OCI-LY3 (cell line): ENCODE data around the gene SASH1.

ENCODE experiments used
- H2AFZ ChIP-seq: fragments of 200-600, 300-600 bp; shearing (Covaris generic); 2 replicates; pipeline ENCODE4 v1.6.0; 2014; ENCODE audit warnings: antibody characterized with exemption, low read depth, low read length
- H3K27ac ChIP-seq: fragments of 200-600, 300-600 bp; sonication (generic); 2 replicates; pipeline ENCODE4 v1.5.1; 2014; ENCODE audit warnings: mild to moderate bottlenecking, low read length, moderate library complexity, mixed read lengths
- H3K27me3 ChIP-seq: fragments of 200-600, 300-600 bp; sonication (generic); 2 replicates; pipeline ENCODE4 v1.6.1; 2014; ENCODE audit warnings: low read depth, low read length, mixed read lengths
- H3K36me3 ChIP-seq: fragments of 200-600, 300-600 bp; sonication (generic); replicated peaks from 2 replicates; pipeline ENCODE3; 2014; ENCODE audit warnings: low read depth, low read length, mixed read lengths
- H3K4me1 ChIP-seq: fragments of 300-600, 200-600 bp; sonication (generic); 2 replicates; pipeline ENCODE4 v1.6.1; 2014; ENCODE audit warnings: low read length, mixed read lengths
- H3K4me2 ChIP-seq: fragments of 200-600, 300-600 bp; sonication (generic); 2 replicates; pipeline ENCODE4 v1.6.1; 2014; ENCODE audit warnings: low read length, mixed read lengths
- H3K4me3 ChIP-seq: fragments of 300-600, 200-600 bp; sonication (generic); 2 replicates; pipeline ENCODE4 v1.5.1; 2014; ENCODE audit warnings: antibody characterized with exemption, mild to moderate bottlenecking, low read length, moderate library complexity
- H3K79me2 ChIP-seq: fragments of 300-600, 200-600 bp; shearing (Covaris generic); 2 replicates; pipeline ENCODE4 v1.6.1; 2014; ENCODE audit warnings: mild to moderate bottlenecking, low read length, mixed read lengths
- H3K9ac ChIP-seq: fragments of 300-600, 200-600 bp; shearing (Covaris generic); 2 replicates; pipeline ENCODE4 v1.6.0; 2014; ENCODE audit warnings: mild to moderate bottlenecking, low read length, moderate library complexity
- H3K9me3 ChIP-seq: fragments of 200-600, 300-600 bp; shearing (Covaris generic); 2 replicates; pipeline ENCODE4 v1.6.1; 2014; ENCODE audit warnings: low read length, mixed read lengths; ENCODE audit not compliant: insufficient read depth
- H4K20me1 ChIP-seq: fragments of 200-600, 300-600 bp; sonication (generic); 2 replicates; pipeline ENCODE4 v1.6.1; 2016; ENCODE audit warnings: low read length, mixed read lengths; ENCODE audit not compliant: insufficient read depth
- CTCF ChIP-seq: fragments of 200-600, 300-600 bp; sonication (generic); IDR thresholded peaks from 2 replicates; pipeline ENCODE4 v1.5.1; 2014; ENCODE audit warnings: antibody characterized with exemption, low read length, low read depth
- EZH2phosphoT487 ChIP-seq: fragments of 200-600 bp; shearing (Covaris generic); IDR thresholded peaks from 2 replicates; pipeline ENCODE4 v1.6.1; 2018; ENCODE audit warnings: antibody characterized with exemption, mixed run types, low read depth

Gene SASH1

DNA sequence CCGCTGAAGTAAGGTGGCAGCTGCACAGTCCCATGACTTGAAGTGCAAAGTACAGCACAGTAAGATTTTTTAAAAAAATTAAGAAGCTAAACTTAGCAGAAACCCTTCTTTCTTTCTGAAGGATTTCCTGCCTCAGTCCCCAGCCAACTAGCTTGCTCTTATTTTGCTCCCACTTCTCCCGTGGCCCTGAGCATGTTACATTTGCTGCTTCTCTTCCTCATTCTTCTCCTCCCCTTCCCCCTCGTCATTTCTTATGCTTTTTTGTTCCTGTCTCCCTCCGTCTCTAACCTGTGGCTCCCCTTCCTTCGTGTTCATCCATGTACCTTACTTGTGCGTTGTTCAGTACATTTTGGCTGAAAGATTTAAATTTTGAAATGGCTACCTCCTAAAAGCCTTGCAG lies 123.0 kb downstream of the SASH1 start:
- Histone ChIP-seq H3K36me3 (no peaks in the 10 kb centered on the region), H3K27ac (no peak overlapping the region), H3K4me3 (no peak overlapping the region), H4K20me1 (no peaks in the 10 kb centered on the region), H3K9me3 (no peaks in the 10 kb centered on the region), H3K4me1 (no peaks in the 10 kb centered on the region), H2AFZ (no peak overlapping the region), H3K4me2 (peak overlapping the region; percentile 22; the same call in 1 of the 2 replicates), H3K27me3 (peaks cover 23% of the 10 kb centered on the region), H3K9ac (no peak overlapping the region), H3K79me2 (no peaks in the 10 kb centered on the region)
- TF ChIP-seq CTCF = no peak
- TF ChIP-seq EZH2phosphoT487 = no peak

- Histone ChIP-seq H3K9me3 (no peaks in the 10 kb centered on the region), H3K36me3 (no peaks in the 10 kb centered on the region), H2AFZ (no peak overlapping the region), H3K4me2 (0 out of 2 replicates have a peak overlapping the region, but pooled peaks have one; percentile 22), H3K4me1 (no peaks in the 10 kb centered on the region), H3K27ac (no peak overlapping the region), H3K79me2 (no peaks in the 10 kb centered on the region), H3K27me3 (peaks cover 27% of the 10 kb centered on the region), H3K4me3 (no peak overlapping the region), H4K20me1 (no peaks in the 10 kb centered on the region), H3K9ac (no peak overlapping the region)
- TF ChIP-seq EZH2phosphoT487 = no peak
- TF ChIP-seq CTCF = no peak
Measured at GRCh38 chr6:148466158-148466557, 123.5 kb downstream of the SASH1 start.

DNA sequence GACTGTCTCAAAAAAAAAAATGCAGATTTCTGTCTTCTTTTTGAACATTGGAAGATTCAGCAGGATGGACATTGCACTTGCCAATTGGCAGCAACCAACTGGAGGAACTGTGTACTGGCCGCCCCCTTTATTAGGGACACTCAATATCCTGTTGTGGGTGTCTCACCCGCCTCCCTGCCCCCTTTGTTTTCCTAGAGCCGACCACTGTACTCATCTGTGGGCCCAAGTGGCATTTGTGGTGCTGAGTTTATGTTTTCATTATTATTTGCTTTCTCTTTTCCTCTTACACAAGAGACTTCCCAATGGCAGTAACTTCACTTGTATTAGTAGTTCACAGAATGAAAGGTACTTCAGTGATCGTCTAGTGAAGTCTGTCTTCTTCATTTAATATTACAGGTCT lies 125.3 kb downstream of the SASH1 start:
- H3K9me3 ChIP-seq = no peaks in the 10 kb centered on the region
- H3K4me1 ChIP-seq = no peaks in the 10 kb centered on the region
- no peak overlapping the region for H3K27ac ChIP-seq
- TF ChIP-seq EZH2phosphoT487 = no peak
- no peak for TF ChIP-seq CTCF
- no peak overlapping the region for H2AFZ ChIP-seq
- no peak overlapping the region for H3K9ac ChIP-seq
- H3K4me3 ChIP-seq = no peak overlapping the region
- H3K4me2 ChIP-seq = no peak overlapping the region
- no peaks in the 10 kb centered on the region for H4K20me1 ChIP-seq
- no peaks in the 10 kb centered on the region for H3K79me2 ChIP-seq
- peaks cover 38% of the 10 kb centered on the region for H3K27me3 ChIP-seq
- H3K36me3 ChIP-seq = no peaks in the 10 kb centered on the region

- Histone ChIP-seq H3K36me3 (no peaks in the 10 kb centered on the region), H3K27ac (no peak overlapping the region), H3K9ac (no peak overlapping the region), H3K4me2 (no peak overlapping the region), H2AFZ (no peak overlapping the region), H3K4me1 (no peaks in the 10 kb centered on the region), H3K4me3 (no peak overlapping the region), H4K20me1 (no peaks in the 10 kb centered on the region), H3K27me3 (peaks cover 46% of the 10 kb centered on the region), H3K79me2 (no peaks in the 10 kb centered on the region), H3K9me3 (no peaks in the 10 kb centered on the region)
- TF ChIP-seq EZH2phosphoT487 (no peak), CTCF (no peak)
Measured at GRCh38 chr6:148470156-148470555, 127.5 kb downstream of the SASH1 start.
